ENCODE measurements around the gene PKN1. TPM values are rescaled to one million over a fixed set of nuclear protein-coding genes. Genes with fewer than 3 reads are reported as not detected.

Gene PKN1
- total and polyA plus RNA-seq, 9 of the 15 experiments (the other 6 are each of a cell fraction or from before 2014, with no cell fraction given) = 0.30 to 228 (median 77.5) TPM

DNA sequence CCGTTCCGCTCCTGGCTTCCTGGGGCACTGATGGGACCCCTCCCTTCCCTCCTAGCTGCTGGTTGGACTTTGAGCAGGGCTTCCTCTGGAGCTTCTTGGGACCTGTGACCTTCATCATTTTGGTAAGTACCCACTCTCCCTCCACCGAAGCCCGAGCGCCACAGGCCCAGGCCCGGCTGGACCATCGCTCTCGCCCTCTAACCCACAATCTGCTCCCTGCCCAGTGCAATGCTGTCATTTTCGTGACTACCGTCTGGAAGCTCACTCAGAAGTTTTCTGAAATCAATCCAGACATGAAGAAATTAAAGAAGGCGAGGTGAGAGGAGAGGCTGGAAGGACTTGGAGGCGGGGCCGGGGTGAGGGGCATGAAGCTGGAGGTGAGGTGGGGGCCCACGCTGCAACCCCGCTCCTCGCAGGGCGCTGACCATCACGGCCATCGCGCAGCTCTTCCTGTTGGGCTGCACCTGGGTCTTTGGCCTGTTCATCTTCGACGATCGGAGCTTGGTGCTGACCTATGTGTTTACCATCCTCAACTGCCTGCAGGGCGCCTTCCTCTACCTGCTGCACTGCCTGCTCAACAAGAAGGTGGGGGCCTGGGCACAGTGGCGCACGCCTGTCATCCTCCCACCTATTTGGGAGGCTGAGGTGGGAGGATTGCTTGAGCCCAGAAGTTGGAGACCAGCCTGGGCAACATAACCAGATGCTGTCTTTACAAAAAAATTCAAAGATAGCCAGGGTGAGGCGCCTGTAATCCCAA, 26.3 kb upstream of the PKN1 start (continued):
- peak; percentile 28; the same call in 1 of the 2 replicates for TF ChIP-seq CBFB (CRISPR knock-in tag; IDR thresholded peaks at IDR 0.05)
- TF ChIP-seq KLF16 (IDR thresholded peaks at IDR 0.05) = no peak
- no peak for TF ChIP-seq XRCC5 (IDR thresholded peaks at IDR 0.05; ENCODE audit: low read depth, low read length)
- TF ChIP-seq TAF7 (tag; IDR thresholded peaks at IDR 0.05) = no peak
- TF ChIP-seq, protein P1, sequence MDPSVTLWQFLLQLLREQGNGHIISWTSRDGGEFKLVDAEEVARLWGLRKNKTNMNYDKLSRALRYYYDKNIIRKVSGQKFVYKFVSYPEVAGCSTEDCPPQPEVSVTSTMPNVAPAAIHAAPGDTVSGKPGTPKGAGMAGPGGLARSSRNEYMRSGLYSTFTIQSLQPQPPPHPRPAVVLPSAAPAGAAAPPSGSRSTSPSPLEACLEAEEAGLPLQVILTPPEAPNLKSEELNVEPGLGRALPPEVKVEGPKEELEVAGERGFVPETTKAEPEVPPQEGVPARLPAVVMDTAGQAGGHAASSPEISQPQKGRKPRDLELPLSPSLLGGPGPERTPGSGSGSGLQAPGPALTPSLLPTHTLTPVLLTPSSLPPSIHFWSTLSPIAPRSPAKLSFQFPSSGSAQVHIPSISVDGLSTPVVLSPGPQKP (CRISPR knock-in tag; IDR thresholded peaks at IDR 0.05) = no peak
- TF ChIP-seq TFAM (CRISPR knock-in tag; conservative IDR thresholded peaks at IDR 0.05) = no peak
- no peak for TF ChIP-seq RCOR1 (IDR thresholded peaks at IDR 0.05; ENCODE audit: borderline replicate concordance in 1 of 2, low read depth in 2 of 2, low read length in 2 of 2)
- peak; percentile 44; the same call in 1 of the 2 replicates for TF ChIP-seq RBFOX2 (IDR thresholded peaks at IDR 0.05; ENCODE audit: low read depth, low read length)
- TF ChIP-seq ATF1 (CRISPR knock-in tag; IDR thresholded peaks at IDR 0.05) = no peak
- TF ChIP-seq ATF1 (tag; IDR thresholded peaks at IDR 0.05) = no peak
- TF ChIP-seq RBM22 (IDR thresholded peaks at IDR 0.05; ENCODE audit: low read depth, low read length, poor library complexity, severe bottlenecking) = peak; percentile 44
- TF ChIP-seq FOXM1 (IDR thresholded peaks at IDR 0.05; ENCODE audit: low read depth) = no peak
- TF ChIP-seq FOXM1 (CRISPR knock-in tag; IDR thresholded peaks at IDR 0.05; ENCODE audit: low read depth) = no peak
- no peak for TF ChIP-seq CC2D1A (IDR thresholded peaks at IDR 0.05)
- no peak for TF ChIP-seq RNF2 (IDR thresholded peaks at IDR 0.05)
- TF ChIP-seq HEY1 (CRISPR knock-in tag; IDR thresholded peaks at IDR 0.05; ENCODE audit: borderline replicate concordance) = no peak
- TF ChIP-seq, protein P2, sequence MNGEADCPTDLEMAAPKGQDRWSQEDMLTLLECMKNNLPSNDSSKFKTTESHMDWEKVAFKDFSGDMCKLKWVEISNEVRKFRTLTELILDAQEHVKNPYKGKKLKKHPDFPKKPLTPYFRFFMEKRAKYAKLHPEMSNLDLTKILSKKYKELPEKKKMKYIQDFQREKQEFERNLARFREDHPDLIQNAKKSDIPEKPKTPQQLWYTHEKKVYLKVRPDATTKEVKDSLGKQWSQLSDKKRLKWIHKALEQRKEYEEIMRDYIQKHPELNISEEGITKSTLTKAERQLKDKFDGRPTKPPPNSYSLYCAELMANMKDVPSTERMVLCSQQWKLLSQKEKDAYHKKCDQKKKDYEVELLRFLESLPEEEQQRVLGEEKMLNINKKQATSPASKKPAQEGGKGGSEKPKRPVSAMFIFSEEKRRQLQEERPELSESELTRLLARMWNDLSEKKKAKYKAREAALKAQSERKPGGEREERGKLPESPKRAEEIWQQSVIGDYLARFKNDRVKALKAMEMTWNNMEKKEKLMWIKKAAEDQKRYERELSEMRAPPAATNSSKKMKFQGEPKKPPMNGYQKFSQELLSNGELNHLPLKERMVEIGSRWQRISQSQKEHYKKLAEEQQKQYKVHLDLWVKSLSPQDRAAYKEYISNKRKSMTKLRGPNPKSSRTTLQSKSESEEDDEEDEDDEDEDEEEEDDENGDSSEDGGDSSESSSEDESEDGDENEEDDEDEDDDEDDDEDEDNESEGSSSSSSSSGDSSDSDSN (IDR thresholded peaks at IDR 0.05; ENCODE audit: borderline replicate concordance in 1 of 2, low read depth in 2 of 2, low read length in 2 of 2) = no peak
- no peak for TF ChIP-seq NR4A1 (CRISPR knock-in tag; IDR thresholded peaks at IDR 0.05)
- TF ChIP-seq NR4A1 (tag; IDR thresholded peaks at IDR 0.05) = no peak
- no peak for TF ChIP-seq ZNF696 (CRISPR knock-in tag; conservative IDR thresholded peaks at IDR 0.05)
- TF ChIP-seq ZNF384 (IDR thresholded peaks at IDR 0.05; ENCODE audit: low read depth, low read length) = no peak
- no peak for TF ChIP-seq ZNF24 (IDR thresholded peaks at IDR 0.05)
- TF ChIP-seq ZNF75A (CRISPR knock-in tag; IDR thresholded peaks at IDR 0.05) = no peak
- TF ChIP-seq, protein P3, sequence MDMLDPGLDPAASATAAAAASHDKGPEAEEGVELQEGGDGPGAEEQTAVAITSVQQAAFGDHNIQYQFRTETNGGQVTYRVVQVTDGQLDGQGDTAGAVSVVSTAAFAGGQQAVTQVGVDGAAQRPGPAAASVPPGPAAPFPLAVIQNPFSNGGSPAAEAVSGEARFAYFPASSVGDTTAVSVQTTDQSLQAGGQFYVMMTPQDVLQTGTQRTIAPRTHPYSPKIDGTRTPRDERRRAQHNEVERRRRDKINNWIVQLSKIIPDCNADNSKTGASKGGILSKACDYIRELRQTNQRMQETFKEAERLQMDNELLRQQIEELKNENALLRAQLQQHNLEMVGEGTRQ (CRISPR knock-in tag; IDR thresholded peaks at IDR 0.05) = 0 out of 2 replicates have a peak, but pooled peaks have one; percentile 13
- TF ChIP-seq HMGN3 (IDR thresholded peaks at IDR 0.05; ENCODE audit: borderline replicate concordance, extremely low read depth, insufficient read length, low read depth, low read length) = no peak
- 0 out of 2 replicates have a peak, but pooled peaks have one; percentile 7 for TF ChIP-seq ZNF431 (CRISPR knock-in tag; IDR thresholded peaks at IDR 0.05)
- TF ChIP-seq ZNF232 (CRISPR knock-in tag; IDR thresholded peaks at IDR 0.05) = no peak
- no peak for TF ChIP-seq SIN3B (IDR thresholded peaks at IDR 0.05; ENCODE audit: low read depth)
